Naive thymus-derived CD8-positive, alpha-beta T cell (primary cell): ENCODE measurements around the gene SLFN12L. TPM values are rescaled to one million over a fixed set of nuclear protein-coding genes. Genes with fewer than 3 reads are reported as not detected.

Source experiments
- ATAC-seq, 2 donors: fragments of 150-1000 bp; cut with Tn5 transposase in 1 of 2; sonication (Bioruptor Pico), chemical (Tn5 transposase) in 1 of 2; 1 replicate in 1 of 2; 2 replicates in 1 of 2; pipeline ENCODE4 v1.10.0; 2021; ENCODE audit warnings: mild to moderate bottlenecking in 2 of 2, moderate library complexity in 2 of 2
- POLR2A ChIA-PET: fragments of 350-600 bp; sonication (Branson Sonifier 250); formaldehyde crosslinking; loops from one replicate; lab custom pipeline; 2021; ENCODE audit warnings: antibody characterized with exemption; lab: Charles Lee
- DNase-seq, 10 donors: peaks; one replicate each; pipeline versions ENCODE4 v3.0.0 to v3.0.0-alpha.2; 2020 to 2022
- H3K27ac Mint-ChIP-seq, 10 donors: one replicate each; pipeline ENCODE4 v1.8.0; 2020 to 2022; ENCODE audit warnings: mild to moderate bottlenecking in 10 of 10, mixed read lengths in 10 of 10, moderate library complexity in 4 of 10, inconsistent platforms in 1 of 10
- H3K27me3 Mint-ChIP-seq, 5 donors: one replicate each; pipeline ENCODE4 v1.8.0; 2021 to 2022; ENCODE audit warnings: mixed read lengths in 5 of 5
- H3K36me3 Mint-ChIP-seq, 3 donors: one replicate each; pipeline ENCODE4 v1.8.0; 2020 to 2022; ENCODE audit warnings: mixed read lengths in 3 of 3, mild to moderate bottlenecking in 2 of 3, inconsistent platforms in 1 of 3
- H3K4me1 Mint-ChIP-seq, 4 donors: one replicate each; pipeline ENCODE4 v1.8.0; 2021 to 2022; ENCODE audit warnings: mixed read lengths in 4 of 4
- H3K4me3 Mint-ChIP-seq, 10 donors: one replicate each; pipeline ENCODE4 v1.8.0; 2020 to 2022; ENCODE audit warnings: mild to moderate bottlenecking in 10 of 10, mixed read lengths in 10 of 10, moderate library complexity in 6 of 10, inconsistent platforms in 1 of 10
- H3K9me3 Mint-ChIP-seq, 9 donors: one replicate each; pipeline ENCODE4 v1.8.0; 2020 to 2022; ENCODE audit warnings: mixed read lengths in 9 of 9, mild to moderate bottlenecking in 3 of 9, inconsistent platforms in 1 of 9, moderate library complexity in 1 of 9
- polyA plus RNA-seq, 3 donors: library from polyadenylated mRNA; unstranded; fragments of 300-500 nt; fragmentation: Illumina TruSeq; gene quantifications; one replicate each; pipeline ENCODE4 v1.2.3, GENCODE V29; 2021
- total RNA-seq, 8 experiments: library from RNA in 2 of 8; stranded (reverse) in 2 of 8; gene quantifications; one replicate each; pipeline ENCODE4 v1.2.3 and lab custom pipeline; 2021 to 2026

Gene SLFN12L
- total and polyA plus RNA-seq, 5 experiments from 2014 or later = 9.6 to 51.1 (median 12.3) TPM

DNA sequence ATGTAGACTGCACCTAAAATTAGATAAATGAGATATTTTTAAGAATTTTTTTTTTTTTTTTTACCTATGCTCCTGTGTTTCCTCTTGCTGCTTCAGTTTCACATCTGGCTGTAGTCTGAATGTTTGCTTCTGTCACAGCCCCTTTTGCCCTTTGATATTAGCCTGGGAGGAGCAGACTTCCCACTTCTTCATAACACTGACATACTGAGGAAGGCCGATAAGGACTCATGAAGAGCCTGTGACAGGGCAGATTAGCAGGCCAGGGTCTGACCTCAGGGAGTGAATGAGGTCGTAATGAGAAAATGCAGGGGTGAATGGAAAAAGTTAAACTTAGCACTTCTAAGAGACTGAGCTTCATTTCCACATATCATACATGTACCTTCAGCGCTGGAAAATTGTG lies 23.2 kb upstream of the SLFN12L start, which contains the start of gene SLFN14:
SLFN14 (minus strand) TSS at position 117 of the 400 bp plus-strand sequence. CDS start 2,757 bp downstream, outside the sequence.
- Mint-ChIP-seq H3K36me3 (no peaks in the 10 kb centered on the region), H3K9me3 (no peaks in the 10 kb centered on the region), H3K4me3 (no peak within 1 kb of the TSS), H3K4me1 (no peaks in the 10 kb centered on the region), H3K27me3 (peaks cover 2 to 9% (median 7%) of the 10 kb centered on the region in 5 donors), H3K27ac (no peak within 1 kb of the TSS)
- ATAC-seq (no peak), DNase-seq (no peak)
- POLR2A ChIA-PET = interaction anchor here (0.5 to 1.2 kb wide), 3 partner anchors 17 to 46 kb away, joined by 3 read pairs; partner anchors contain the start of gene PEX12

DNA sequence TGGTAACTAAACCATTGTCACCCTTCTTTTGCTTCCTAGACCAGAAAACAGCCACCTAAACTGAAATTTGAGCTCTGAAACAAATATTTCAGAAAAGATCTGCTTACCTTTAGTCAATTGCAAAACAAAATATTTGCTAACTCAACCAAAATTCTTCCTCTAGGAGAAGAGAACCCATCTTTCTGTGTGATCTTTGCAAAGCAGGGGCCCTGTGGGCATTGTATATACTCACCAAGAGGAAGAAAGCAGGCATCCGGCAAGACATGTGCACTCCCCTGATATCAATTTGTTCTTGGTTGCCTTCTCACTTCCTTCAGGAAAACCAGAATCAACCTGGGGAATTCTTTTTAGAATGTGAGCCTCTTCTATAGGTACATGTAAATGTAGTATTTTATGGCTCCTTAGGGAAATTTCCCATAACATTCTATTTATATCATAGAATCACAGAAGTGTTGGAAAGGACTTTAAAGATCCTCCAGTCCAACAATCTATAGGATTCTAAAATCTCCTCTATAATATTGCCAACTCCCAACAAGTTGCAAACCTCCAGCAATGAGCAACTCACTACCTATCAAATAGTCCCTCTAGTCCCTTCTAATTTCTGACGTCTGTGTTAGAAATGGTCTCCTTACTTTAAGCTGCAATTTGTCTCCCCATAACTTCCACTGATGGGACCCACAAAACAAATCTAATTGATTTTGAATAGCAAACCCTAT lies 22.2 kb upstream of the SLFN12L start:
- POLR2A ChIA-PET = interaction anchor here (1.2 kb wide), 1 partner anchor 18 kb away, joined by 3 read pairs; the partner anchor contains the start of gene PEX12

DNA sequence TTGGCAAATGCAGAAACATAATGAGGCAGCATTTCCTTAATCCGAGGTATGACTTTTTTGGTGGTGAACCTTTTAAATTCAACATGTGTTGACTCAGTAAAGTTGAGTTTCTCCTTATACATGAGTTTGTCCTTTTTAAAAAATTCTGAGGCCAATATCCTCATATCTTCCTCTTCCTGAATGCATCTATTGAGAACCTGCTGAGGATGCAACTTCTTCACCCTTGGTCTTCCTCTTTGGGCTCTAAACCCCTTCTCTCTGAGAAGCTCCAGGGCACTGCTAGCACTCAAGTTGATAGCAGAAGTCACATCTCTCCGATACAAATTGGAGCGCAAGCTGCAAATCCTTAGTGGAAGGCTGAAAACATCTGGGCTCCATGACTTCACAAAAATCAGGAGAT lies 19.9 kb upstream of the SLFN12L start:
- H3K4me3 Mint-ChIP-seq = no peak overlapping the region
- H3K27me3 Mint-ChIP-seq = peaks cover 0 to 6% (median 3%) of the 10 kb centered on the region in 5 donors
- POLR2A ChIA-PET = no interaction called here
- peaks cover 0 to 2% (median 0%) of the 10 kb centered on the region in 3 donors for H3K36me3 Mint-ChIP-seq
- H3K9me3 Mint-ChIP-seq = no peaks in the 10 kb centered on the region
- DNase-seq (no peak), ATAC-seq (no peak)
- H3K4me1 Mint-ChIP-seq = no peaks in the 10 kb centered on the region
- H3K27ac Mint-ChIP-seq = no peak overlapping the region

More for the DNA sequence above, 22.2 kb upstream of the SLFN12L start:
- Mint-ChIP-seq H3K36me3 (no peaks in the 10 kb centered on the region), H3K4me1 (no peaks in the 10 kb centered on the region), H3K4me3 (no peak overlapping the region), H3K9me3 (no peaks in the 10 kb centered on the region), H3K27me3 (peaks cover 2 to 9% (median 7%) of the 10 kb centered on the region in 5 donors), H3K27ac (no peak overlapping the region)
- DNase-seq = no peak
- no peak for ATAC-seq

DNA sequence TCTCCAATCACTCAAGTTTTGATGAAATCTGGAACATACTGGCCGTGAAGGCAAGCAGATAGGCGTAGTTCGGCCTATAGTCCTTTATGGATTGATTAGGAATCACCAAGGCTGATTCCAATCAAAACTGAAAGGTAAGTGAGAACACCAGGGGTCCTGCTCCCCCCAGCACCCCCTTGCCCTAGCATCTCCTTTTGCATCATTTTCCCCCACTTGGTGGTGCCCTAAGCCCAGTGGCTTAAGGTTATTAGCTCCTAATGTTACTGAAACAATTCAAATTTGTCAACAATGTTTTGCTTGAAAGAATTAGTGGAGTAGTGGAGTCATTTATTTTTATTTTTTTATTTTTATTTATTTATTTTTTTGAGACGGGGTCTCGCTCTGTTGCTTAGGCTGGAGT lies 18.2 kb upstream of the SLFN12L start:
- no peak overlapping the region for H3K4me3 Mint-ChIP-seq
- H3K9me3 Mint-ChIP-seq = no peaks in the 10 kb centered on the region
- no peaks in the 10 kb centered on the region for H3K4me1 Mint-ChIP-seq
- DNase-seq (no peak), ATAC-seq (no peak)
- peaks cover 0 to 2% (median 0%) of the 10 kb centered on the region in 3 donors for H3K36me3 Mint-ChIP-seq
- H3K27ac Mint-ChIP-seq = no peak overlapping the region
- H3K27me3 Mint-ChIP-seq = peaks cover 0 to 6% (median 0%) of the 10 kb centered on the region in 5 donors
- POLR2A ChIA-PET = no interaction called here

DNA sequence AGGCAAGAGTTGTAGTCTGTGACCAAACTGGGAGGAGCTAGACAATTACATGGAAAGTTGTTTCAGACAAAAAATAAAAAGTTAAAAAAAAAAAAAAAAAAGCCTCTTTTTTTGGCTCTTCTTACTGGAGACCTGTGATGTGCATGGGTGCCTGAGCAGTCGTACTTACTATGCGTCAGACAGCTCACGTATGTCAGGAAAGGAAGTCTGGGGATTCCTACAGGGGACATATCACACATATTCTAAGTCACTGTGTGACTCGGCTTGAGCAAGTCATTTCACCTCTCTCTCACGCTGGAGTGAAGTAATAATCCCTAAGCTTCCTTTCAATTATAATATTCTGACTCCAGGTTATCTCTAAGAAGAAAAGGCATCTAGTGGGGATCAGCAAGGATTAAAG lies 17.2 kb upstream of the SLFN12L start:
- Mint-ChIP-seq H3K27ac (peak overlapping the region in 2 of 10 donors; percentile 21 to 34), H3K27me3 (peaks cover 0 to 6% (median 0%) of the 10 kb centered on the region in 5 donors), H3K36me3 (peaks cover 0 to 2% (median 0%) of the 10 kb centered on the region in 3 donors), H3K4me1 (no peaks in the 10 kb centered on the region), H3K9me3 (no peaks in the 10 kb centered on the region), H3K4me3 (no peak overlapping the region)
- POLR2A ChIA-PET = interaction anchor here (0.7 kb wide), 1 partner anchor 286 kb away, joined by 3 read pairs; no protein-coding TSS in a partner anchor
- DNase-seq (no peak), ATAC-seq (no peak)

DNA sequence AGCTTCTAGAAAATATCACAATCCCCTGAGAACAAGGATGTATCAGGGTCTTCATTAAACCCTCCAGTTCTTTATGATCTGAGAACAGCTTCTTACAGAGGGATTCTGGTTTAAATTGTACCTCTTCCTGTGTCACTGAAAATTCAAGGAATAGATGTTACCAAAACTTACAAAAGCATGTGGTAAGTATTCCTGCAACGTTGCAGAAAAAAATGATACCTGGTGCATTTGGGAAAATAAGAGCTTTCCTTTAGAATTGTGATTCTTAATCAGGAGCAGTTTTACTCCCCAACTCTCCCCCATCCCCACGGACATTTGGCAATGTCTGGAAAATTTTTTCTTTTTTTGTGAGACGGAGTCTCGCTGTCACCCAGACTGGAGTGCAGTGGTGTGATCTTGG lies 15.8 kb upstream of the SLFN12L start:
- H3K27ac Mint-ChIP-seq = no peak overlapping the region
- H3K4me1 Mint-ChIP-seq = no peaks in the 10 kb centered on the region
- no peak for DNase-seq
- H3K36me3 Mint-ChIP-seq = peaks cover 0 to 2% (median 0%) of the 10 kb centered on the region in 3 donors
- ATAC-seq = no peak
- no peaks in the 10 kb centered on the region for H3K9me3 Mint-ChIP-seq
- POLR2A ChIA-PET = interaction anchor here (0.6 to 1.0 kb wide), 3 partner anchors 17 to 356 kb away, joined by 3 to 6 read pairs (median 3); no protein-coding TSS in a partner anchor
- no peaks in the 10 kb centered on the region for H3K27me3 Mint-ChIP-seq
- no peak overlapping the region for H3K4me3 Mint-ChIP-seq

DNA sequence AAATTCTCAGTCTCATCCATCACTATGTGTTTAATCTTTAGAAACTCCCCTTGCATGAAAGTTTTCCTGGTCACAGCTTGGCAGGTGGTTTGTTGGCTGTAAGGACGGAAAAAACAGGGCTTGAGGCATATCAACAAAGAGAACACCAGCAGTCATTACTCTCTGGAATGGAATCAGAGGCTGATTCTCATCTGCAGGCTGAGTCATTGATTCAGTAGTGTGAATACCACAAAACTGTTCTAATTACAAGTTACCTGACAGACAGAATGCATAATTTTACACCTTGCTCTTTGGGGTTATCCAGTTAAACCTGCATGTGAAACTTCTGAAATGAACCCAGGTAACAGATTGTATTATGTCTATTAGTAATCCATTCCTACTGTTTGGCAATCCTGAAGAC lies 11.5 kb upstream of the SLFN12L start:
- no peak for ATAC-seq
- no peak for DNase-seq
- Mint-ChIP-seq H3K4me1 (peaks cover 0 to 14% (median 4%) of the 10 kb centered on the region in 4 donors), H3K27ac (no peak overlapping the region), H3K36me3 (peaks cover 0 to 3% (median 0%) of the 10 kb centered on the region in 3 donors), H3K27me3 (no peaks in the 10 kb centered on the region), H3K4me3 (no peak overlapping the region), H3K9me3 (no peaks in the 10 kb centered on the region)
- POLR2A ChIA-PET = no interaction called here

DNA sequence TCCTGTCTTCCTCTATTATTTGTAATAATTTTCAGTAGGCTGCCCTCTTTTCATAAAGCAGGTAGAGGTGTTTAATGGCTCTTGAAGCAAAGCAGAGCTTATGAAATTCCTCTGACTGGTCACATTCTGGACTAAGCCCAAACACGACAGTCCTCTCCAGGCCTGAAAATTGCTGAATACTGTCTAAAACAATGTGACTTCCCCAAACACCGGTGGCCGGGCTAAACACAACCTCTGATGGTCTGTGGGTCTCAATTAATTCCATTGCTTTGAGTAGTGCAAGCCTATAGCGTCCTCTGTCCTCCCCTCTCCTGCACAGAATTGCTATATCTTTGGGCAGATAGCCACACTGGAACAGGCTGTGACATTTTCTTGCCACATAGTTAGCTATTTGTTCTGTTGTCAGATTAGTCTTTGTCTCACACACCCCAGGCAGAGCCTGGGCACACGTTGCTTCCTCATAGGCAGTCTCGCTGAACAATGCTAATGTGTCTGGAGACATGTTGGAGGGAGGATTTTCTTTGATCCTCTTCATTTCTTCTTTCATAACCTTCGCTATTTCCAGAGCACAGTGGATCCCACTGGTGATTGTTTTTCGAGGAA lies 10.8 kb upstream of the SLFN12L start:
- Mint-ChIP-seq H3K4me1 (peaks cover 2 to 17% (median 7%) of the 10 kb centered on the region in 4 donors), H3K27ac (no peak overlapping the region), H3K36me3 (peaks cover 0 to 2% (median 0%) of the 10 kb centered on the region in 3 donors), H3K9me3 (no peaks in the 10 kb centered on the region), H3K27me3 (no peaks in the 10 kb centered on the region), H3K4me3 (no peak overlapping the region)
- ATAC-seq (no peak), DNase-seq (no peak)
- POLR2A ChIA-PET = no interaction called here

DNA sequence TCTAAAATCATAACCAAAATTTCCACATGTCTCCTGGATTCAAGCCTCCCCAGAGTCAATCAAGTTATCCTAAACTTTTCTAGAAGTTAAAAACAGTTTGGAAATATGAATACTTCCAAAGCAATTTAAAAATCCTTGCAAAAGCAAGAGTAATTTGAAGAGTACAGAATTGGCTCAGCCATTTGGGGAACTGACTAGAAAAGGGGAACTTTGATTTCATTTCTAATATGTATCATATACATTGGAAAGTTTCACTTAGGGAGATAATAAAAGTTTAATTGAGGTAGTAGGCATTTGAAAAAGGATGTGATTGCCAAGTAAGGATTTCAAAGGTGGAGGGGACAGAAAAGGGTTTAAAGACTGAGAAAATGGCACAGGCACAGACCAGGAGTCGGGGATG lies 9.0 kb upstream of the SLFN12L start:
- POLR2A ChIA-PET = no interaction called here
- no peak for ATAC-seq

DNA sequence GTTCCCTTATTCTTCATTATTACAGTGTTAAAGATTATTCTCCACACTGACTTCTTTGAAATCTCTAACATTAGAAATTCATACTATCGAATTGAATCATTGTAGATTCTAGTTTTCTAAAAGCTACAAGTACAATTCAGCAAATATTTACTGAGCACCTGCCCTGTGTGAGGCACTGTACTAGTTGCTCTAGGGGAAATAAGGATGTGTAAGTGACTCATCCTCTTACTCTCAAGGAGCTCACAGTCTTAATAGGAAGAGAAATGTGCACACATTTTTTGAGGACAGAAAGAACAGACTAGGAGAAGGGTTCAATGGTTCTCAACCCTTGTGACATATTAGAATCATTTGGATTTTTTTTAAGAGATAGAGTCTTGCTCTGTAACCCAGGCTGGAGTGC lies 7.7 kb upstream of the SLFN12L start:
- DNase-seq (no peak), ATAC-seq (no peak)
- Mint-ChIP-seq H3K9me3 (no peaks in the 10 kb centered on the region), H3K4me3 (no peak overlapping the region), H3K36me3 (peaks cover 0 to 2% (median 0%) of the 10 kb centered on the region in 3 donors), H3K27me3 (no peaks in the 10 kb centered on the region), H3K27ac (peak overlapping the region in 1 of 10 donors; percentile 29), H3K4me1 (peaks cover 12 to 37% (median 20%) of the 10 kb centered on the region in 4 donors)
- POLR2A ChIA-PET = interaction anchor here (0.6 kb wide), 1 partner anchor 36 kb away, joined by 3 read pairs; no protein-coding TSS in a partner anchor

More for the DNA sequence above, 9.0 kb upstream of the SLFN12L start:
- Mint-ChIP-seq H3K9me3 (no peaks in the 10 kb centered on the region), H3K27ac (no peak overlapping the region), H3K27me3 (no peaks in the 10 kb centered on the region), H3K36me3 (peaks cover 0 to 2% (median 0%) of the 10 kb centered on the region in 3 donors), H3K4me1 (peaks cover 4 to 24% (median 11%) of the 10 kb centered on the region in 4 donors), H3K4me3 (no peak overlapping the region)
- no peak for DNase-seq

DNA sequence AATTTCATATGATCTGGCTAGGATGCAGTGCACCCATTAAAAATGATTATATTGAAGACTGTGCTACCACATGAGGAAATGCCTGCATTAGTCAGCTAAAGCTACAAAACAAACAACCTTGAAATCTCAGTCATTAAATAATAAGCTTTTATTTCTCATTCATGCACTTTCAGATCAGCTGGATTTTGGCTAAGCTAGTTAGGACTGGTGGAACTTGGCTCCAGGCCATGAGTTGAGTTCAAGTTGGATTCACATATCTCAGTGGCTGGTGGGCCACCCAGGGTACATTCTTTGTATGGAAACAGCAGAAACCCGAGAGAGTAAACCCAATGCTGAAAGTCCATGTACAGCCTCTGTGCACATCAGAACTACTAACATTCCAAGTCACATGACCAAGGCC lies 6.4 kb upstream of the SLFN12L start:
- DNase-seq (no peak), ATAC-seq (no peak)
- Mint-ChIP-seq H3K27me3 (no peaks in the 10 kb centered on the region), H3K4me1 (peaks cover 14 to 50% (median 32%) of the 10 kb centered on the region in 4 donors), H3K4me3 (no peak overlapping the region), H3K9me3 (no peaks in the 10 kb centered on the region), H3K27ac (peak overlapping the region in 2 of 10 donors; percentile 10 to 11), H3K36me3 (peaks cover 0 to 2% (median 0%) of the 10 kb centered on the region in 3 donors)
- POLR2A ChIA-PET = no interaction called here

DNA sequence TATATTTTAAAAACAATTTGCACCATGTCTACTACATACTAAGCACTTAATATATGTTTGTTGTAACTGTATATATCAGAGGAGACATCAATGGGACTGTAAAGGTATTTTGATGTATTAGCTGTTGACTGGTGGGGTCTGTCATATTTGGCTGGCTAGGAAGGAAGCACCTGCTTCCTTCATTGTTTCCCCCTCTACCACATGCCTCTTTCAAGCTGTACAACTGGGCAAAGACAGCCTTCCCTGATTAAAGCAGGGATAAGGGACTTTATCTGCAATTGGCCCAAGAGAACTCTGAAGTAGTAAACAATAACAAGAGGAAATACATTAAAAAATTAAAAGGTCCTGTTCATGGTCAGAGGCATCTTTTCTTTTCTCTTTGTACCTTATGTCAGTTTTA lies 5.5 kb upstream of the SLFN12L start:
- DNase-seq = no peak
- no peaks in the 10 kb centered on the region for H3K27me3 Mint-ChIP-seq
- POLR2A ChIA-PET = interaction anchor here (1.1 to 1.4 kb wide), 3 partner anchors 276 to 329 kb away, joined by 3 read pairs; partner anchors contain the start of gene SLFN5
- ATAC-seq = no peak
- peak overlapping the region in 1 of 10 donors; percentile 9 for H3K4me3 Mint-ChIP-seq
- H3K4me1 Mint-ChIP-seq = peaks cover 18 to 59% (median 40%) of the 10 kb centered on the region in 4 donors
- peaks cover 0 to 2% (median 0%) of the 10 kb centered on the region in 3 donors for H3K36me3 Mint-ChIP-seq
- H3K9me3 Mint-ChIP-seq = no peaks in the 10 kb centered on the region
- peak overlapping the region in 6 of 10 donors; percentile 10 to 72 (median 42) for H3K27ac Mint-ChIP-seq
